K562 (cell line): ENCODE results near the gene DLK1. TPM values are rescaled to one million over a fixed set of nuclear protein-coding genes. Genes with fewer than 3 reads are reported as not detected.
A peak's percentile ranks its signal among the peaks of the same experiment; 100 is the strongest.

Source experiments
- BRCA1 ChIP-seq, 2 experiments: fragments of 450-650 bp in 1 of 2; sonication (generic) in 1 of 2; formaldehyde crosslinking in 1 of 2; IDR thresholded peaks; 2 replicates each; pipeline versions ENCODE4 v1.5.0 to v1.6.1; 2017 to 2020; ENCODE audit warnings: mild to moderate bottlenecking in 1 of 2, missing genetic modification reagents in 1 of 2
- CEBPG ChIP-seq, 3 experiments: fragments of 200-800 bp in 1 of 3; sonication (Bioruptor generic) in 1 of 3; sonication (generic) in 1 of 3; formaldehyde crosslinking in 1 of 3; IDR thresholded peaks in 2 of 3; conservative IDR thresholded peaks in 1 of 3; 2 replicates each; pipeline versions ENCODE4 v1.6.1 to v1.8.0; 2016 to 2022; ENCODE audit warnings: missing compliant biosample characterization in 2 of 3, missing genetic modification characterization in 2 of 3, mild to moderate bottlenecking in 1 of 3, missing genetic modification reagents in 1 of 3
- IFI16 ChIP-seq: fragments of 250-450 bp; sonication (Bioruptor Pico); IDR thresholded peaks from 2 replicates; pipeline ENCODE4 v2.1.2; 2022; ENCODE audit warnings: mild to moderate bottlenecking, inconsistent platforms
- KDM2B ChIP-seq: fragments of 250-450 bp; sonication (Bioruptor Pico); IDR thresholded peaks from 2 replicates; pipeline ENCODE4 v1.8.0; 2021; ENCODE audit warnings: mild to moderate bottlenecking, moderate library complexity
- KDM5B ChIP-seq: fragments of 200-600 bp; sonication (generic); IDR thresholded peaks from 2 replicates; pipeline ENCODE4 v1.6.1; 2012; ENCODE audit warnings: low read depth, mild to moderate bottlenecking, moderate library complexity, low read length, control low read depth, inconsistent platforms; ENCODE audit not compliant: insufficient replicate concordance
- L3MBTL2 ChIP-seq: fragments of 450-650 bp; IDR thresholded peaks from 2 replicates; pipeline ENCODE4 v1.6.1; 2016; ENCODE audit warnings: mild to moderate bottlenecking, moderate library complexity
- NR2C2 ChIP-seq, 2 experiments: fragments of 200-800 bp in 1 of 2; sonication (Bioruptor generic) in 1 of 2; sonication (generic) in 1 of 2; formaldehyde crosslinking in 1 of 2; IDR thresholded peaks; 2 replicates each; pipeline versions ENCODE4 v1.6.1 to v1.8.0; 2016 to 2022; ENCODE audit warnings: mild to moderate bottlenecking in 1 of 2, missing compliant biosample characterization in 1 of 2, missing genetic modification characterization in 1 of 2, missing genetic modification reagents in 1 of 2
- POLR2G ChIP-seq: fragments of 200-400 bp; formaldehyde crosslinking; IDR thresholded peaks from 2 replicates; pipeline ENCODE4 v1.6.1; 2017; ENCODE audit warnings: low read depth, mild to moderate bottlenecking, antibody characterized with exemption, low read length, moderate library complexity
- PPARD ChIP-seq: fragments of 250-450 bp; sonication (Bioruptor Pico); IDR thresholded peaks from 2 replicates; pipeline ENCODE4 v1.8.0; 2022; ENCODE audit warnings: inconsistent platforms, mild to moderate bottlenecking, moderate library complexity
- RAD51 ChIP-seq: fragments of 450-650 bp; IDR thresholded peaks from 2 replicates; pipeline ENCODE4 v1.7.1; 2016; ENCODE audit warnings: low read depth, mild to moderate bottlenecking, borderline replicate concordance
- SMARCA5 ChIP-seq: fragments of 450-650 bp; IDR thresholded peaks from 2 replicates; pipeline ENCODE4 v1.6.1; 2016
- TGIF2 ChIP-seq: sonication (generic); formaldehyde crosslinking; IDR thresholded peaks from 2 replicates; pipeline ENCODE4 v1.8.1; 2022; ENCODE audit warnings: mild to moderate bottlenecking, missing genetic modification reagents, moderate library complexity
- ZFX ChIP-seq: sonication (generic); formaldehyde crosslinking; IDR thresholded peaks from 2 replicates; pipeline ENCODE4 v1.8.0; 2022; ENCODE audit warnings: mild to moderate bottlenecking, missing genetic modification reagents, moderate library complexity
- ZNF174 ChIP-seq: fragments of 250-450 bp; sonication (Bioruptor Pico); IDR thresholded peaks from 2 replicates; pipeline ENCODE4 v1.4.0; 2020; ENCODE audit warnings: mild to moderate bottlenecking
- ZNF274 ChIP-seq: IDR thresholded peaks from 2 replicates; pipeline ENCODE4 v1.6.1; 2011; ENCODE audit warnings: low read depth, mild to moderate bottlenecking, low read length, moderate library complexity, borderline replicate concordance
- ZNF445 ChIP-seq: fragments of 250-450 bp; sonication (Bioruptor Pico); IDR thresholded peaks from 2 replicates; pipeline ENCODE4 v1.4.0; 2020; ENCODE audit warnings: low read depth, mild to moderate bottlenecking, moderate library complexity
- ZSCAN29 ChIP-seq: fragments of 450-650 bp; IDR thresholded peaks from 2 replicates; pipeline ENCODE4 v1.6.1; 2017
- polyA plus RNA-seq, 8 experiments: library from polyadenylated mRNA; depleted of rRNA in 4 of 8; stranded (reverse) in 5 of 8; unstranded in 3 of 8; fragments of >200 nt; fragmentation: Nextera tagmentation in 2 of 8; fragmentation: Illumina TruSeq in 1 of 8; extraction: Ambion mirVana in 2 of 8; extraction: Trizol in 1 of 8; gene quantifications; 2 replicates each; pipeline versions ENCODE4 v1.2.1 to v1.2.3, GENCODE V29; 2011 to 2014; ENCODE audit warnings: inconsistent platforms in 1 of 8, missing spikeins in 1 of 8
- total RNA-seq, 7 experiments: library from RNA; depleted of rRNA in 6 of 7; stranded (reverse); fragments of >200 nt in 6 of 7; fragmentation: Illumina TruSeq in 2 of 7; extraction: Trizol in 2 of 7; gene quantifications; 2 replicates each; pipeline versions ENCODE4 v1.2.1 to v1.2.3, GENCODE V29; 2011 to 2021; ENCODE audit warnings: low replicate concordance in 1 of 7
- TF ChIP-seq, protein P1 (sequence below): fragments of 200-800 bp; sonication (Bioruptor generic); IDR thresholded peaks from 2 replicates; pipeline ENCODE4 v1.6.1; 2017; ENCODE audit warnings: missing genetic modification characterization, missing compliant biosample characterization
- TF ChIP-seq, protein P2 (sequence below): sonication (generic); formaldehyde crosslinking; IDR thresholded peaks from 2 replicates; pipeline ENCODE4 v1.4.0; 2020; ENCODE audit warnings: mild to moderate bottlenecking, missing genetic modification reagents
- TF ChIP-seq, protein P3 (sequence below): sonication (generic); formaldehyde crosslinking; IDR thresholded peaks from 2 replicates; pipeline ENCODE4 v1.8.0; 2023; ENCODE audit warnings: mild to moderate bottlenecking, missing genetic modification reagents
- TF ChIP-seq, protein P4 (sequence below): sonication (generic); formaldehyde crosslinking; IDR thresholded peaks from 2 replicates; pipeline ENCODE4 v1.8.0; 2022; ENCODE audit warnings: mild to moderate bottlenecking, missing genetic modification reagents
- TF ChIP-seq, protein P5 (sequence below): fragments of 450-650 bp; IDR thresholded peaks from 2 replicates; pipeline ENCODE4 v1.6.1; 2016; ENCODE audit warnings: low read depth, mild to moderate bottlenecking, moderate library complexity

DLK1 gene
- total and polyA plus RNA-seq, 9 of the 15 experiments (the other 6 are each of a cell fraction or from before 2014, with no cell fraction given), result 4.4 to 97.2 (median 15.3) TPM

DNA sequence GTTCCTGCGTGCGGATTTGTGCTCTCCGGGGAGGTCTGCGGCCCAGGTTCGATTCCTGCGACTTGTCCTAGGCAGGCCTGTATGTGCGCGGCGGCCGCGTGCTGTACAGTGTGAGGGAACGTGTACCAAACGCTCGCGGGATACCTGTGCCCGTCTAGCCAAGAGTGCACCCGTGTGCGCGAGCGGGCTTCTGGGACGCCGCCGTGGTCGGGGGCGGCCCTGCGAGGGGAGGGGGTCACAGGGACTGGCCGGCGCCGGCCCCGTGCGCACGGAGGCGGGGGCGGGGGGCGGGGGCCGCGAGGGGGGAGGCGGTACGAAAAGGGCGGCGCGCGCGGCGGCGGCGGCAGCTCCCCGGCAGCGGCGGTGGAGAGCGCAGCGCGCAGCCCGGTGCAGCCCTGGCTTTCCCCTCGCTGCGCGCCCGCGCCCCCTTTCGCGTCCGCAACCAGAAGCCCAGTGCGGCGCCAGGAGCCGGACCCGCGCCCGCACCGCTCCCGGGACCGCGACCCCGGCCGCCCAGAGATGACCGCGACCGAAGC lies at the start of gene DLK1 (continued):
- TF ChIP-seq POLR2G (peak; percentile 28; the same call in 1 of the 2 replicates), SMARCA5 (no peak), IFI16 (CRISPR knock-in tag) (no peak), TGIF2 (no peak), PPARD (no peak), RAD51 (no peak), CEBPG (CRISPR knock-in tag; IDR thresholded peaks at IDR 0.05) (peak; percentile 37; the same call in 1 of the 2 replicates), CEBPG (tag; conservative IDR thresholded peaks at IDR 0.05 in 1 of 2, IDR thresholded peaks at IDR 0.05 in 1 of 2) (no peak), ZNF445 (CRISPR knock-in tag) (no peak), ZNF274 (no peak), BRCA1 (IDR thresholded peaks at IDR 0.05) (no peak), BRCA1 (CRISPR knock-in tag; IDR thresholded peaks at IDR 0.05) (no peak), NR2C2 (CRISPR knock-in tag; IDR thresholded peaks at IDR 0.05) (peak; percentile 29; the same call in 1 of the 2 replicates), NR2C2 (tag; IDR thresholded peaks at IDR 0.05) (no peak), ZSCAN29 (no peak), KDM5B (peak; percentile 49), L3MBTL2 (peak; percentile 64), ZNF174 (CRISPR knock-in tag) (no peak), ZFX (CRISPR knock-in tag) (peak; percentile 69), KDM2B (CRISPR knock-in tag) (no peak)
- TF ChIP-seq, protein P1, sequence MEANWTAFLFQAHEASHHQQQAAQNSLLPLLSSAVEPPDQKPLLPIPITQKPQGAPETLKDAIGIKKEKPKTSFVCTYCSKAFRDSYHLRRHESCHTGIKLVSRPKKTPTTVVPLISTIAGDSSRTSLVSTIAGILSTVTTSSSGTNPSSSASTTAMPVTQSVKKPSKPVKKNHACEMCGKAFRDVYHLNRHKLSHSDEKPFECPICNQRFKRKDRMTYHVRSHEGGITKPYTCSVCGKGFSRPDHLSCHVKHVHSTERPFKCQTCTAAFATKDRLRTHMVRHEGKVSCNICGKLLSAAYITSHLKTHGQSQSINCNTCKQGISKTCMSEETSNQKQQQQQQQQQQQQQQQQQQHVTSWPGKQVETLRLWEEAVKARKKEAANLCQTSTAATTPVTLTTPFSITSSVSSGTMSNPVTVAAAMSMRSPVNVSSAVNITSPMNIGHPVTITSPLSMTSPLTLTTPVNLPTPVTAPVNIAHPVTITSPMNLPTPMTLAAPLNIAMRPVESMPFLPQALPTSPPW, result peak; percentile 95
- TF ChIP-seq, protein P2, sequence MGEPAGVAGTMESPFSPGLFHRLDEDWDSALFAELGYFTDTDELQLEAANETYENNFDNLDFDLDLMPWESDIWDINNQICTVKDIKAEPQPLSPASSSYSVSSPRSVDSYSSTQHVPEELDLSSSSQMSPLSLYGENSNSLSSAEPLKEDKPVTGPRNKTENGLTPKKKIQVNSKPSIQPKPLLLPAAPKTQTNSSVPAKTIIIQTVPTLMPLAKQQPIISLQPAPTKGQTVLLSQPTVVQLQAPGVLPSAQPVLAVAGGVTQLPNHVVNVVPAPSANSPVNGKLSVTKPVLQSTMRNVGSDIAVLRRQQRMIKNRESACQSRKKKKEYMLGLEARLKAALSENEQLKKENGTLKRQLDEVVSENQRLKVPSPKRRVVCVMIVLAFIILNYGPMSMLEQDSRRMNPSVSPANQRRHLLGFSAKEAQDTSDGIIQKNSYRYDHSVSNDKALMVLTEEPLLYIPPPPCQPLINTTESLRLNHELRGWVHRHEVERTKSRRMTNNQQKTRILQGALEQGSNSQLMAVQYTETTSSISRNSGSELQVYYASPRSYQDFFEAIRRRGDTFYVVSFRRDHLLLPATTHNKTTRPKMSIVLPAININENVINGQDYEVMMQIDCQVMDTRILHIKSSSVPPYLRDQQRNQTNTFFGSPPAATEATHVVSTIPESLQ (CRISPR knock-in tag), result no peak
- TF ChIP-seq, protein P3, sequence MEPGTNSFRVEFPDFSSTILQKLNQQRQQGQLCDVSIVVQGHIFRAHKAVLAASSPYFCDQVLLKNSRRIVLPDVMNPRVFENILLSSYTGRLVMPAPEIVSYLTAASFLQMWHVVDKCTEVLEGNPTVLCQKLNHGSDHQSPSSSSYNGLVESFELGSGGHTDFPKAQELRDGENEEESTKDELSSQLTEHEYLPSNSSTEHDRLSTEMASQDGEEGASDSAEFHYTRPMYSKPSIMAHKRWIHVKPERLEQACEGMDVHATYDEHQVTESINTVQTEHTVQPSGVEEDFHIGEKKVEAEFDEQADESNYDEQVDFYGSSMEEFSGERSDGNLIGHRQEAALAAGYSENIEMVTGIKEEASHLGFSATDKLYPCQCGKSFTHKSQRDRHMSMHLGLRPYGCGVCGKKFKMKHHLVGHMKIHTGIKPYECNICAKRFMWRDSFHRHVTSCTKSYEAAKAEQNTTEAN (CRISPR knock-in tag), result peak; percentile 80; the same call in 1 of the 2 replicates
- TF ChIP-seq, protein P4, sequence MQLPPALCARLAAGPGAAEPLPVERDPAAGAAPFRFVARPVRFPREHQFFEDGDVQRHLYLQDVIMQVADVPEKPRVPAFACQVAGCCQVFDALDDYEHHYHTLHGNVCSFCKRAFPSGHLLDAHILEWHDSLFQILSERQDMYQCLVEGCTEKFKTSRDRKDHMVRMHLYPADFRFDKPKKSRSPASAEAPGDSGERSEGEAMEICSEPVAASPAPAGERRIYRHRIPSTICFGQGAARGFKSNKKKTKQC (CRISPR knock-in tag), result peak; percentile 87; the same call in 1 of the 2 replicates
- TF ChIP-seq, protein P5, sequence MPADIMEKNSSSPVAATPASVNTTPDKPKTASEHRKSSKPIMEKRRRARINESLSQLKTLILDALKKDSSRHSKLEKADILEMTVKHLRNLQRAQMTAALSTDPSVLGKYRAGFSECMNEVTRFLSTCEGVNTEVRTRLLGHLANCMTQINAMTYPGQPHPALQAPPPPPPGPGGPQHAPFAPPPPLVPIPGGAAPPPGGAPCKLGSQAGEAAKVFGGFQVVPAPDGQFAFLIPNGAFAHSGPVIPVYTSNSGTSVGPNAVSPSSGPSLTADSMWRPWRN, result no peak
